CD4-positive, alpha-beta T cell treated with Interferon gamma for 1 hour (primary cell): ENCODE measurements around the gene IL1RAPL2.
"Not testable (repeated sequence)": the region's sequence is repeated elsewhere in the genome, so short reads cannot be mapped to it uniquely, and the experiment has no call there.

Experiments
- DNase-seq: peaks from one replicate; pipeline ENCODE4 v3.0.0-alpha.2; 2020

IL1RAPL2 gene

GRCh38 chrX:104565791-104566680 lies at the start of gene IL1RAPL2:
Gene IL1RAPL2 (plus strand): TSS chrX:104566199.
- DNase-seq: no peak

GRCh38 chrX:104522386-104522785 lies 43.6 kb upstream of the IL1RAPL2 start:
- DNase-seq: no peak

- DNase-seq: no peak
Measured at GRCh38 chrX:104523858-104524257, 42.1 kb upstream of the IL1RAPL2 start.

GRCh38 chrX:104539081-104539480 lies 26.9 kb upstream of the IL1RAPL2 start:
- no peak for DNase-seq

- DNase-seq: not testable (repeated sequence)
Measured at GRCh38 chrX:104542447-104542846, 23.6 kb upstream of the IL1RAPL2 start.

- DNase-seq: no peak
Measured at GRCh38 chrX:104564335-104564734, 1.7 kb upstream of the IL1RAPL2 start.

- DNase-seq: no peak
Measured at GRCh38 chrX:104564921-104565703, 887 bp upstream of the IL1RAPL2 start.

GRCh38 chrX:104566681-104567501 lies 892 bp downstream of the IL1RAPL2 start:
- DNase-seq: no peak

- DNase-seq: no peak
Measured at GRCh38 chrX:104567506-104567905, 1.5 kb downstream of the IL1RAPL2 start.

GRCh38 chrX:104568304-104568915 lies 2.4 kb downstream of the IL1RAPL2 start:
- DNase-seq: no peak

GRCh38 chrX:104618106-104618895 lies 52.3 kb downstream of the IL1RAPL2 start:
- DNase-seq: no peak

- no peak for DNase-seq
Measured at GRCh38 chrX:104621781-104622180, 55.8 kb downstream of the IL1RAPL2 start.

GRCh38 chrX:104641176-104641575 lies 75.2 kb downstream of the IL1RAPL2 start:
- DNase-seq: no peak

- no peak for DNase-seq
Measured at GRCh38 chrX:104647084-104647483, 81.1 kb downstream of the IL1RAPL2 start.

GRCh38 chrX:104659005-104659744 lies 93.2 kb downstream of the IL1RAPL2 start:
- no peak for DNase-seq

GRCh38 chrX:104660092-104660491 lies 94.1 kb downstream of the IL1RAPL2 start:
- no peak for DNase-seq

GRCh38 chrX:104662694-104663093 lies 96.7 kb downstream of the IL1RAPL2 start:
- no peak for DNase-seq

- no peak for DNase-seq
Measured at GRCh38 chrX:104665691-104666090, 99.7 kb downstream of the IL1RAPL2 start.

- no peak for DNase-seq
Measured at GRCh38 chrX:104668550-104668949, 102.6 kb downstream of the IL1RAPL2 start.

GRCh38 chrX:104669063-104669462 lies 103.1 kb downstream of the IL1RAPL2 start:
- DNase-seq: no peak

- DNase-seq: no peak
Measured at GRCh38 chrX:104670051-104670450, 104.1 kb downstream of the IL1RAPL2 start.
